HCT116 (cell line): ENCODE measurements around the gene TEX2. TPM values are rescaled to one million over a fixed set of nuclear protein-coding genes. Genes with fewer than 3 reads are reported as not detected.

Experiments
- ATAC-seq: fragments of 200-7000 bp; cut with Tn5 transposase; 2 replicates; pipeline ENCODE4 v1.9.1; 2020; ENCODE audit warnings: mild to moderate bottlenecking, moderate library complexity
- Bru-seq: library from RNA; stranded (reverse); fragments of 400-500 nt; gene quantifications from one replicate; lab custom pipeline; 2021; lab: Mats Ljungman, UMichigan
- BruChase-seq, 2 experiments: library from RNA; stranded (reverse); fragments of 400-500 nt; gene quantifications; one replicate each; lab custom pipeline; 2021; lab: Mats Ljungman, UMichigan
- BruUV-seq: library from RNA; stranded (reverse); fragments of 400-500 nt; replicated peaks from 2 replicates; lab custom pipeline; 2021; lab: Mats Ljungman, UMichigan
- CTCF ChIA-PET: fragments of 300-600 bp; sonication (Branson Sonifier 250); formaldehyde crosslinking; loops from one replicate; lab custom pipeline; 2021; ENCODE audit warnings: antibody characterized with exemption; lab: Charles Lee
- POLR2A ChIA-PET: fragments of 300-600, 350-600 bp; sonication (Branson Sonifier 250); formaldehyde crosslinking; loops from one replicate; lab custom pipeline; 2021; ENCODE audit warnings: antibody characterized with exemption; lab: Charles Lee
- RAD21 ChIA-PET, 2 experiments: fragments of 300-600 bp; sonication (Branson Sonifier 250); formaldehyde crosslinking; loops; one replicate each; lab custom pipeline; 2023; ENCODE audit warnings: low total read pairs in 2 of 2; ENCODE audit not compliant: uncharacterized antibody in 2 of 2, unreplicated experiment in 2 of 2, low non-redundant PET in 1 of 2; lab: Charles Lee
- DNase-seq: peaks from one replicate; pipeline ENCODE4 v3.0.0-alpha.2; 2010; ENCODE audit warnings: low read depth, low spot score
- H2AFZ ChIP-seq: fragments of 200-600 bp; shearing (Covaris generic), sonication (generic); 2 replicates; pipeline ENCODE4 v1.6.1; 2017; ENCODE audit warnings: low read depth, mixed run types, mixed read lengths, antibody characterized with exemption, low read length; ENCODE audit not compliant: poor library complexity, severe bottlenecking
- H3K27ac ChIP-seq: 2 replicates; pipeline ENCODE4 v1.5.1; 2012; ENCODE audit warnings: low read depth, low read length
- H3K27me3 ChIP-seq: fragments of 200-600 bp; sonication (generic); 2 replicates; pipeline ENCODE4 v1.6.1; 2016; ENCODE audit warnings: mixed run types, low read length, mixed read lengths; ENCODE audit not compliant: insufficient read depth
- H3K36me3 ChIP-seq, 2 experiments: fragments of 200-500 bp in 1 of 2; fragments of 200-600 bp in 1 of 2; sonication (Bioruptor generic) in 1 of 2; sonication (generic) in 1 of 2; 2 replicates each; pipeline versions ENCODE4 v1.5.1 to v1.6.1; 2014 to 2016; ENCODE audit warnings: low read length in 2 of 2, inconsistent platforms in 1 of 2, mixed read lengths in 1 of 2, mixed run types in 1 of 2; ENCODE audit not compliant: insufficient read depth in 2 of 2, control insufficient read depth in 1 of 2
- H3K4me1 ChIP-seq, 2 experiments: fragments of 200-600 bp in 1 of 2; sonication (generic) in 1 of 2; 2 replicates each; pipeline versions ENCODE4 v1.5.1 to v1.6.1; 2012 to 2017; ENCODE audit warnings: low read length in 2 of 2, inconsistent platforms in 1 of 2, mild to moderate bottlenecking in 1 of 2, mixed read lengths in 1 of 2, mixed run types in 1 of 2, moderate library complexity in 1 of 2; ENCODE audit not compliant: insufficient read depth in 2 of 2, control insufficient read depth in 1 of 2
- H3K4me2 ChIP-seq: fragments of 200-600 bp; sonication (generic); 2 replicates; pipeline ENCODE4 v1.6.1; 2017; ENCODE audit warnings: mixed run types, low read length, mixed read lengths
- H3K4me3 ChIP-seq, 2 experiments: fragments of 200-600 bp in 1 of 2; sonication (generic) in 1 of 2; replicated peaks in 1 of 2; 2 replicates each; pipeline ENCODE4 v1.5.1; 2011 to 2016; ENCODE audit warnings: low read length in 2 of 2, control low read depth in 1 of 2, low read depth in 1 of 2, mild to moderate bottlenecking in 1 of 2, mixed read lengths in 1 of 2, mixed run types in 1 of 2
- H3K79me2 ChIP-seq: fragments of 200-600 bp; sonication (generic); 2 replicates; pipeline ENCODE4 v1.6.1; 2017; ENCODE audit warnings: mild to moderate bottlenecking, mixed run types, low read length, moderate library complexity, mixed read lengths; ENCODE audit not compliant: insufficient read depth
- H3K9ac ChIP-seq: fragments of 200-600 bp; sonication (generic); 2 replicates; pipeline ENCODE4 v1.6.1; 2016; ENCODE audit warnings: low read length, mixed read lengths
- H3K9me2 ChIP-seq: fragments of 200-600 bp; sonication (generic), shearing (Covaris generic); 2 replicates; pipeline ENCODE4 v1.6.1; 2017; ENCODE audit warnings: mixed run types, mild to moderate bottlenecking, moderate library complexity; ENCODE audit not compliant: insufficient read depth
- H3K9me3 ChIP-seq, 2 experiments: fragments of 200-500 bp in 1 of 2; fragments of 200-600 bp in 1 of 2; sonication (Bioruptor generic) in 1 of 2; sonication (generic) in 1 of 2; 2 replicates each; pipeline ENCODE4 v1.6.1; 2014 to 2017; ENCODE audit warnings: low read length in 2 of 2, mixed read lengths in 2 of 2, inconsistent platforms in 1 of 2, low read depth in 1 of 2, mild to moderate bottlenecking in 1 of 2, mixed run types in 1 of 2, moderate library complexity in 1 of 2; ENCODE audit not compliant: control insufficient read depth in 1 of 2, insufficient read depth in 1 of 2
- H4K20me1 ChIP-seq: fragments of 200-600 bp; sonication (generic), shearing (Covaris generic); 2 replicates; pipeline ENCODE4 v1.6.1; 2017; ENCODE audit warnings: mixed run types, mild to moderate bottlenecking, moderate library complexity; ENCODE audit not compliant: insufficient read depth
- CBX3 ChIP-seq: IDR thresholded peaks from 2 replicates; pipeline ENCODE4 v1.6.1; 2012; ENCODE audit warnings: low read depth
- CEBPB ChIP-seq: IDR thresholded peaks from 2 replicates; pipeline ENCODE4 v1.6.1; 2012; ENCODE audit warnings: low read depth
- EGR1 ChIP-seq: IDR thresholded peaks from 2 replicates; pipeline ENCODE4 v1.6.1; 2012; ENCODE audit warnings: low read depth
- ELF1 ChIP-seq: IDR thresholded peaks from 2 replicates; pipeline ENCODE4 v1.6.1; 2012; ENCODE audit warnings: low read depth, borderline replicate concordance
- JUND ChIP-seq: IDR thresholded peaks from 2 replicates; pipeline ENCODE4 v1.6.1; 2012
- MAX ChIP-seq: IDR thresholded peaks from 2 replicates; pipeline ENCODE4 v1.6.1; 2012
- POLR2AphosphoS5 ChIP-seq: IDR thresholded peaks from 2 replicates; pipeline ENCODE4 v1.6.1; 2011; ENCODE audit warnings: mild to moderate bottlenecking, low read depth, low read length, moderate library complexity
- RAD21 ChIP-seq: IDR thresholded peaks from 2 replicates; pipeline ENCODE4 v1.6.1; 2012; ENCODE audit warnings: low read depth, mild to moderate bottlenecking
- SIN3A ChIP-seq: IDR thresholded peaks from 2 replicates; pipeline ENCODE4 v1.6.1; 2012; ENCODE audit warnings: low read depth
- SP1 ChIP-seq: IDR thresholded peaks from 2 replicates; pipeline ENCODE4 v1.6.1; 2012; ENCODE audit warnings: low read depth
- SRF ChIP-seq: IDR thresholded peaks from 2 replicates; pipeline ENCODE4 v1.6.1; 2012; ENCODE audit warnings: low read depth
- TCF7L2 ChIP-seq: IDR thresholded peaks from 2 replicates; pipeline ENCODE4 v1.7.0; 2011; ENCODE audit warnings: borderline replicate concordance, inconsistent platforms; ENCODE audit not compliant: insufficient read depth, insufficient read length; ENCODE audit errors: extremely low read depth
- YY1 ChIP-seq: IDR thresholded peaks from 2 replicates; pipeline ENCODE4 v1.6.1; 2011; ENCODE audit warnings: low read length, low read depth, moderate library complexity, mild to moderate bottlenecking; ENCODE audit not compliant: insufficient replicate concordance; ENCODE audit errors: extremely low read depth
- ZFX ChIP-seq: fragments of 450-650 bp; IDR thresholded peaks from 2 replicates; pipeline ENCODE4 v1.6.1; 2017
- ZNF274 ChIP-seq: fragments of 200-500 bp; sonication (Bioruptor generic); IDR thresholded peaks from 2 replicates; pipeline ENCODE4 v1.6.1; 2014; ENCODE audit warnings: mild to moderate bottlenecking, low read depth, low read length, inconsistent platforms
- intact Hi-C: fragments of 100-400 bp; cut with micrococcal nuclease; formaldehyde crosslinking; loops from 2 replicates; pipeline ENCODE4 v1.10.0; 2022
- long read RNA-seq: library from polyadenylated mRNA; unstranded; transcript quantifications from one replicate; pipeline ENCODE4 v2.0.0, GENCODE V29; 2021; ENCODE audit not compliant: unreplicated experiment
- polyA plus RNA-seq: library from polyadenylated mRNA; unstranded; fragments of >200 nt; gene quantifications from 2 replicates; pipeline ENCODE4 v1.2.1, GENCODE V29; 2012; ENCODE audit warnings: missing spikeins
- total RNA-seq: library from RNA; stranded (reverse); gene quantifications from one replicate; pipeline ENCODE4 v1.2.1, GENCODE V29; 2021; ENCODE audit not compliant: unreplicated experiment
- TF ChIP-seq, protein P1 (sequence below): IDR thresholded peaks from 2 replicates; pipeline ENCODE4 v1.6.1; 2012; ENCODE audit warnings: low read depth

Gene TEX2, protein sequence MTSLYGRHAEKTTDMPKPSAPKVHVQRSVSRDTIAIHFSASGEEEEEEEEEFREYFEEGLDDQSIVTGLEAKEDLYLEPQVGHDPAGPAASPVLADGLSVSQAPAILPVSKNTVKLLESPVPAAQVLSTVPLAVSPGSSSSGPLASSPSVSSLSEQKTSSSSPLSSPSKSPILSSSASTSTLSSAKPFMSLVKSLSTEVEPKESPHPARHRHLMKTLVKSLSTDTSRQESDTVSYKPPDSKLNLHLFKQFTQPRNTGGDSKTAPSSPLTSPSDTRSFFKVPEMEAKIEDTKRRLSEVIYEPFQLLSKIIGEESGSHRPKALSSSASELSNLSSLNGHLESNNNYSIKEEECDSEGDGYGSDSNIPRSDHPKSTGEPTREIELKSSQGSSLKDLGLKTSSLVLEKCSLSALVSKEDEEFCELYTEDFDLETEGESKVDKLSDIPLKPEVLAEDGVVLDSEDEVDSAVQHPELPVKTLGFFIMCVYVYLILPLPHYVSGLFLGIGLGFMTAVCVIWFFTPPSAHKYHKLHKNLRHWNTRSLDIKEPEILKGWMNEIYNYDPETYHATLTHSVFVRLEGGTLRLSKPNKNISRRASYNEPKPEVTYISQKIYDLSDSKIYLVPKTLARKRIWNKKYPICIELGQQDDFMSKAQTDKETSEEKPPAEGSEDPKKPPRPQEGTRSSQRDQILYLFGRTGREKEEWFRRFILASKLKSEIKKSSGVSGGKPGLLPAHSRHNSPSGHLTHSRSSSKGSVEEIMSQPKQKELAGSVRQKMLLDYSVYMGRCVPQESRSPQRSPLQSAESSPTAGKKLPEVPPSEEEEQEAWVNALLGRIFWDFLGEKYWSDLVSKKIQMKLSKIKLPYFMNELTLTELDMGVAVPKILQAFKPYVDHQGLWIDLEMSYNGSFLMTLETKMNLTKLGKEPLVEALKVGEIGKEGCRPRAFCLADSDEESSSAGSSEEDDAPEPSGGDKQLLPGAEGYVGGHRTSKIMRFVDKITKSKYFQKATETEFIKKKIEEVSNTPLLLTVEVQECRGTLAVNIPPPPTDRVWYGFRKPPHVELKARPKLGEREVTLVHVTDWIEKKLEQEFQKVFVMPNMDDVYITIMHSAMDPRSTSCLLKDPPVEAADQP
- total RNA-seq, result 24.6 TPM
- polyA plus RNA-seq, result 9.0 and 12.2 TPM in 2 replicates
- percentile 67 among the genes with signal in this experiment for Bru-seq, nascent RNA
- percentile 64 among the genes with signal in this experiment for BruChase-seq, experiment 1, labeled RNA remaining after a 6-hour chase
- percentile 62 among the genes with signal in this experiment for BruChase-seq, experiment 2, labeled RNA remaining after a 2-hour chase
- long read RNA-seq, full-length matches to known transcripts, result 6 of 33 reads
- long read RNA-seq, partial matches to known transcripts, result 22 of 33 reads
- long read RNA-seq, other reads (novel, unspliced or antisense), result 5 of 33 reads

DNA sequence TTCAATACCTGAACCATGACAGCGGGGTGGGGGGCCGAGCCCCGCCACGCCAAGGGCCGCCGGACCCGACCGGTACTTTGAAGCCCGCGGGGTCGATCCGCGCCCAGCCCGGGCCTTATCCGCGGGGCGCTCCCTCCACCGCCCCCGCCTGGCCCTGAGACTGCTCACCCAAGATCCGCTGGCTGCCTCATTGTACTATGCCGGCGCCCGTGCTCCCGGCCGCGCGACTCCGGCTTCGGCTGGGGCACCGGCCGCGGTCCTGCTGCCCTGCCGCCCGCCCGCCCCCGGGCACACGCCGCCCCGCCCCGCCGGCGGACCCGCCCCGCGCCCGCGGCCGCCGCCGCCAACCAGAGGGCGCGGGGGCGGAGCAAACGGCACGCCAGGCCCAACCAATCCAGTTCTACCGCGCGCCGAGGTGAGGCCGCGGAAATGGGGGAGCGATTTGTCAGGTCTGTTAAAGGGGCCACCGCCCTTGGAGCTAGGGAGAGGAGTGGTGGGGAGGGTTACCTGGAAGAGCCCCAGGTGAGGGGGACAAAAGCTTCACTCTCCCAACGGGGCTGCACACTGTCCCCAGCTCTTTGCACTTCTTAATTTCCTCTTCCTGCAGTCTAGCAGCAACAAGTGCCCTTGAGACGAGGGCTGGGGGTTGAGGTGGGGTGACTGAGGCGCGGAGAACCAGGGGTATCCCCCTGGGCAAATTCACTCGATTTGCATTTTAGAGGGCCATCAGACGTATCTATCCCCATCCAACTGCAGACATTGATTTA, at the start of gene TEX2:
Gene TEX2, minus strand, starts transcription at position 261 of the 767 bp plus-strand sequence. CDS start 49,043 bp downstream, outside the sequence.
- peak within 1 kb of the TSS; percentile 78 to 93 for H3K4me3 ChIP-seq
- CTCF ChIA-PET, result interaction anchor here (1.6 kb wide), 1 partner anchor 114 kb away, joined by 5 read pairs; no protein-coding TSS in a partner anchor

More for the DNA sequence above, at the start of gene TEX2:
- Histone ChIP-seq H3K9me3 (no peaks in the 10 kb centered on the region), H3K9ac (peak within 1 kb of the TSS; percentile 79), H3K4me1 (peaks cover 9 to 27% of the 10 kb centered on the region in 2 experiments), H3K9me2 (no peaks in the 10 kb centered on the region), H3K27me3 (0 out of 2 replicates have a peak, but pooled peaks cover 3% of the 10 kb centered on the region), H3K4me2 (peak within 1 kb of the TSS; percentile 96), H3K36me3 (no peaks in the 10 kb centered on the region), H2AFZ (peak within 1 kb of the TSS; percentile 94), H3K27ac (peak within 1 kb of the TSS; percentile 44), H3K79me2 (peaks cover 45% of the 10 kb centered on the region), H4K20me1 (no peaks in the 10 kb centered on the region)
- 0 out of 2 replicates have a peak, but pooled peaks have one; percentile 32 for TF ChIP-seq CBX3
- TF ChIP-seq SRF, result peak; percentile 97
- peak; percentile 98 for TF ChIP-seq SP1
- peak; percentile 75; the same call in 1 of the 2 replicates for TF ChIP-seq EGR1
- peak; percentile 96 for TF ChIP-seq MAX
- peak; percentile 78 for TF ChIP-seq POLR2AphosphoS5
- TF ChIP-seq JUND, result no peak
- TF ChIP-seq ZNF274, result no peak
- no peak; the same call in 1 of the 2 replicates for TF ChIP-seq ELF1
- TF ChIP-seq TCF7L2, result peak; percentile 37
- TF ChIP-seq, protein P1, sequence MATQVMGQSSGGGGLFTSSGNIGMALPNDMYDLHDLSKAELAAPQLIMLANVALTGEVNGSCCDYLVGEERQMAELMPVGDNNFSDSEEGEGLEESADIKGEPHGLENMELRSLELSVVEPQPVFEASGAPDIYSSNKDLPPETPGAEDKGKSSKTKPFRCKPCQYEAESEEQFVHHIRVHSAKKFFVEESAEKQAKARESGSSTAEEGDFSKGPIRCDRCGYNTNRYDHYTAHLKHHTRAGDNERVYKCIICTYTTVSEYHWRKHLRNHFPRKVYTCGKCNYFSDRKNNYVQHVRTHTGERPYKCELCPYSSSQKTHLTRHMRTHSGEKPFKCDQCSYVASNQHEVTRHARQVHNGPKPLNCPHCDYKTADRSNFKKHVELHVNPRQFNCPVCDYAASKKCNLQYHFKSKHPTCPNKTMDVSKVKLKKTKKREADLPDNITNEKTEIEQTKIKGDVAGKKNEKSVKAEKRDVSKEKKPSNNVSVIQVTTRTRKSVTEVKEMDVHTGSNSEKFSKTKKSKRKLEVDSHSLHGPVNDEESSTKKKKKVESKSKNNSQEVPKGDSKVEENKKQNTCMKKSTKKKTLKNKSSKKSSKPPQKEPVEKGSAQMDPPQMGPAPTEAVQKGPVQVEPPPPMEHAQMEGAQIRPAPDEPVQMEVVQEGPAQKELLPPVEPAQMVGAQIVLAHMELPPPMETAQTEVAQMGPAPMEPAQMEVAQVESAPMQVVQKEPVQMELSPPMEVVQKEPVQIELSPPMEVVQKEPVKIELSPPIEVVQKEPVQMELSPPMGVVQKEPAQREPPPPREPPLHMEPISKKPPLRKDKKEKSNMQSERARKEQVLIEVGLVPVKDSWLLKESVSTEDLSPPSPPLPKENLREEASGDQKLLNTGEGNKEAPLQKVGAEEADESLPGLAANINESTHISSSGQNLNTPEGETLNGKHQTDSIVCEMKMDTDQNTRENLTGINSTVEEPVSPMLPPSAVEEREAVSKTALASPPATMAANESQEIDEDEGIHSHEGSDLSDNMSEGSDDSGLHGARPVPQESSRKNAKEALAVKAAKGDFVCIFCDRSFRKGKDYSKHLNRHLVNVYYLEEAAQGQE, result no peak
- TF ChIP-seq SIN3A, result peak; percentile 7; the same call in 1 of the 2 replicates
- no peak for TF ChIP-seq CEBPB
- TF ChIP-seq RAD21, result no peak
- peak; percentile 25; the same call in 1 of the 2 replicates for TF ChIP-seq ZFX
- peak; percentile 86 for TF ChIP-seq YY1
- POLR2A ChIA-PET, result interaction anchor here (1.3 to 2.0 kb wide), 2 partner anchors 113 to 118 kb away, joined by 3 to 12 read pairs; no protein-coding TSS in a partner anchor
- peak; percentile 95 for ATAC-seq
- BruUV-seq, result no TSS peak
- intact Hi-C loops, result loop anchor here (5.0 kb wide), 1 partner anchor 116 kb away; no protein-coding TSS in a partner anchor
- peak; percentile 81 for DNase-seq
- RAD21 ChIA-PET, result interaction anchor here in 1 of 2 experiments (0.5 kb wide), 1 partner anchor 34 kb away, joined by 4 read pairs; no protein-coding TSS in a partner anchor
